ENCODE measurements around the gene OR4X2. TPM values are rescaled to one million over a fixed set of nuclear protein-coding genes. Genes with fewer than 3 reads are reported as not detected.

Gene OR4X2
- total RNA-seq, 1 donor from 2014 or later, result not detected

DNA sequence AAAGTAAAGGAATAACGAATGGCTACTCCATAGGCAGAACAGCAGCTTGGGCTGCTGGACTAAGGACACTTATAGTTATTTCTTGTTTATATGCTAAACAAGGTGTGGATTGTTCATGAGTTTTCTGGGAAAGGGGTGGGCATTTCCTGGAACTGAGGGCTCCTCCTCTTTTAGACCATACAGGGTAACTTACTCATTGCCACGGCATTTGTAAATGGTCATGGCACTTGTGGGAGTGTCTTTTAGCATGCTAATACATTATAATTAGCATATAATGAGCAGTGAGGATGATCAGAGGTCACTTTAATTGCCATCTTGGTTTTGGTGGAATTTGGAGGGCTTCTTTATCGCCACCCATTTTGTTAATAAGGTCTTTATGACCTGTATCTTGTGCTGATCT is 25.7 kb downstream of the OR4X2 start:
- Mint-ChIP-seq H3K9me3 (ENCODE audit: low read depth) (peaks cover 11% of the 10 kb centered on the region), H3K27ac (no peak overlapping the region), H3K4me1 (ENCODE audit: low read depth) (no peaks in the 10 kb centered on the region), H3K36me3 (ENCODE audit: insufficient read depth) (no peaks in the 10 kb centered on the region), H3K4me3 (ENCODE audit: low read depth) (no peak overlapping the region), H3K27me3 (no peaks in the 10 kb centered on the region)
- no peak for DNase-seq (ENCODE audit: low spot score, unreplicated experiment)
- TF ChIP-seq, protein P1, sequence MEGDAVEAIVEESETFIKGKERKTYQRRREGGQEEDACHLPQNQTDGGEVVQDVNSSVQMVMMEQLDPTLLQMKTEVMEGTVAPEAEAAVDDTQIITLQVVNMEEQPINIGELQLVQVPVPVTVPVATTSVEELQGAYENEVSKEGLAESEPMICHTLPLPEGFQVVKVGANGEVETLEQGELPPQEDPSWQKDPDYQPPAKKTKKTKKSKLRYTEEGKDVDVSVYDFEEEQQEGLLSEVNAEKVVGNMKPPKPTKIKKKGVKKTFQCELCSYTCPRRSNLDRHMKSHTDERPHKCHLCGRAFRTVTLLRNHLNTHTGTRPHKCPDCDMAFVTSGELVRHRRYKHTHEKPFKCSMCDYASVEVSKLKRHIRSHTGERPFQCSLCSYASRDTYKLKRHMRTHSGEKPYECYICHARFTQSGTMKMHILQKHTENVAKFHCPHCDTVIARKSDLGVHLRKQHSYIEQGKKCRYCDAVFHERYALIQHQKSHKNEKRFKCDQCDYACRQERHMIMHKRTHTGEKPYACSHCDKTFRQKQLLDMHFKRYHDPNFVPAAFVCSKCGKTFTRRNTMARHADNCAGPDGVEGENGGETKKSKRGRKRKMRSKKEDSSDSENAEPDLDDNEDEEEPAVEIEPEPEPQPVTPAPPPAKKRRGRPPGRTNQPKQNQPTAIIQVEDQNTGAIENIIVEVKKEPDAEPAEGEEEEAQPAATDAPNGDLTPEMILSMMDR (IDR thresholded peaks at IDR 0.05; ENCODE audit: unreplicated experiment), result no peak

DNA sequence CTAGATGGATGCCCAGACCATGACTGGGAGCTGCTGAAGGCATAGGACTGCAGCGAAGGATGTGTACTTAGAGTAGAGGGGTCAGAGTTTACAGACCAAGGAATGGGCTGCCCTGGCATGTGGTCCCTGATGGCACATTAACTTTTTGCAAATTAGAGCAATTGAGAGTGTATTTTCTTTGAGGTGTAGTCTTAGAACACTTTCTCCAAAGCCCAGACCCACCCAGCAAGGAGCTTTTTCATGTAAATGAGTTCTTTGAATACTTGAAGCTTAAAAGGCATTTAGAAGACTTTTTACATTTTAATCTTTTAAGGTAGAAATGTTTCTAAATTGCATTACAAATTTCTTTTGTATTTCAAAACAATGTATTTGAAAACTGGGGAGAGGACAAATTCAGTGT is 27.7 kb downstream of the OR4X2 start:
- TF ChIP-seq, protein P1 (IDR thresholded peaks at IDR 0.05; ENCODE audit: unreplicated experiment), result no peak
- no peak for DNase-seq (ENCODE audit: low spot score, unreplicated experiment)
- no peak overlapping the region for H3K4me3 Mint-ChIP-seq (ENCODE audit: low read depth)
- no peak overlapping the region for H3K27ac Mint-ChIP-seq
- no peaks in the 10 kb centered on the region for H3K27me3 Mint-ChIP-seq
- no peaks in the 10 kb centered on the region for H3K4me1 Mint-ChIP-seq (ENCODE audit: low read depth)
- no peaks in the 10 kb centered on the region for H3K36me3 Mint-ChIP-seq (ENCODE audit: insufficient read depth)
- H3K9me3 Mint-ChIP-seq (ENCODE audit: low read depth), result peaks cover 17% of the 10 kb centered on the region

Other genes starting within 250 kb of the OR4X2 start
- not detected in 2 replicates for gene OR4B1, start 28.3 kb upstream of the OR4X2 start, total RNA-seq
- gene OR4X1, start 18.8 kb downstream of the OR4X2 start, total RNA-seq, result not detected in 2 replicates
- not detected in 2 replicates for gene OR4S1, start 61.1 kb downstream of the OR4X2 start, total RNA-seq
- gene OR4C3, start 79.8 kb downstream of the OR4X2 start, total RNA-seq, result not detected in 2 replicates
- gene OR4C5, start 121.4 kb downstream of the OR4X2 start, total RNA-seq, result not detected in 2 replicates
- gene OR4A47, start 243.7 kb downstream of the OR4X2 start, total RNA-seq, result not detected in 2 replicates

Measured in progenitor cell of endocrine pancreas (in vitro differentiated cells).